PC-3 (cell line): ENCODE results near the gene CMSS1.

Experiments used
- EZH2 ChIP-seq: fragments of 300-600 bp; sonication (generic); IDR thresholded peaks from one replicate; pipeline ENCODE4 v1.6.1; 2017; ENCODE audit warnings: antibody characterized with exemption, mild to moderate bottlenecking, low read length; ENCODE audit not compliant: unreplicated experiment
- EZH2phosphoT487 ChIP-seq: fragments of 300-600 bp; sonication (generic); IDR thresholded peaks from 2 replicates; pipeline ENCODE4 v1.6.1; 2018; ENCODE audit warnings: mild to moderate bottlenecking, antibody characterized with exemption, low read length, borderline replicate concordance
- TF ChIP-seq, protein P1 (sequence below): fragments of 300-600 bp; sonication (generic); conservative IDR thresholded peaks from 2 replicates; pipeline ENCODE4 v1.5.1; 2017; ENCODE audit warnings: antibody characterized with exemption, low read depth, mild to moderate bottlenecking, low read length

DNA sequence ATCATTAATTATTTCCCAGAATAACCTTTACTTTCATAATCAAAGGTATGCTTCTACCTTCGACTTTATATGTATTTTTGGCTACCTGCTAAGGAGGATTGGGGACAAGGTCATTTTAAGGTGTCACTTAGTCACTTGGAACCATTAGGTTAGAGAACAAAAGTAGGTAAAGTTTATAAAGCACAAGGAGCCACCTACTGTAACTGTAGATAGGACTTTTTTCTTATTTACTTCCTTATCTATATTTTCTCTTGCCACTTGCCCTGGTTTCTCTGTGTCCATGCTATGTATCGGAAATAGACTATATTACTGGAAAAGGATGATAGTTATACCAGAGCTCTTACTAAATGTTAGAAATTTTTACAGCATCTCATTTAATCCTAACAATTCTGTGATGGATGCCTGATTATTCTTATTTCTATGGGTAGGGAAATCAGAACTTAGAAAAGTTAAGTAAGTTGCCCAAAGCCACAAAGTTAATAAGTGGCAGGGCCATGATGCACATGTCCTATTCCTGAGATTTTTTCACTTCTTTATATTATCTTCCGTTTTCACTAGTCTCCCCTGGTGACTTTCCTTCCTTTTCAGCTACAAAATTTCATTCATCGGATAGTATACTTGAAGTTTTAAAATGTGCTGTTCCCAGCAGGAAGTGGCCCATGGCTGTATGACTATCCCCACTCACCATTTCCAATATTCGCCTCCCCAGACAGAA is 132.5 kb downstream of the CMSS1 start:
- TF ChIP-seq, protein P1, sequence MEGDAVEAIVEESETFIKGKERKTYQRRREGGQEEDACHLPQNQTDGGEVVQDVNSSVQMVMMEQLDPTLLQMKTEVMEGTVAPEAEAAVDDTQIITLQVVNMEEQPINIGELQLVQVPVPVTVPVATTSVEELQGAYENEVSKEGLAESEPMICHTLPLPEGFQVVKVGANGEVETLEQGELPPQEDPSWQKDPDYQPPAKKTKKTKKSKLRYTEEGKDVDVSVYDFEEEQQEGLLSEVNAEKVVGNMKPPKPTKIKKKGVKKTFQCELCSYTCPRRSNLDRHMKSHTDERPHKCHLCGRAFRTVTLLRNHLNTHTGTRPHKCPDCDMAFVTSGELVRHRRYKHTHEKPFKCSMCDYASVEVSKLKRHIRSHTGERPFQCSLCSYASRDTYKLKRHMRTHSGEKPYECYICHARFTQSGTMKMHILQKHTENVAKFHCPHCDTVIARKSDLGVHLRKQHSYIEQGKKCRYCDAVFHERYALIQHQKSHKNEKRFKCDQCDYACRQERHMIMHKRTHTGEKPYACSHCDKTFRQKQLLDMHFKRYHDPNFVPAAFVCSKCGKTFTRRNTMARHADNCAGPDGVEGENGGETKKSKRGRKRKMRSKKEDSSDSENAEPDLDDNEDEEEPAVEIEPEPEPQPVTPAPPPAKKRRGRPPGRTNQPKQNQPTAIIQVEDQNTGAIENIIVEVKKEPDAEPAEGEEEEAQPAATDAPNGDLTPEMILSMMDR: no peak
- TF ChIP-seq EZH2 (no peak), EZH2phosphoT487 (no peak)
